ENCODE measurements around the gene NARS2.
A peak's percentile ranks its signal among the peaks of the same experiment; 100 is the strongest.

The NARS2 gene

DNA sequence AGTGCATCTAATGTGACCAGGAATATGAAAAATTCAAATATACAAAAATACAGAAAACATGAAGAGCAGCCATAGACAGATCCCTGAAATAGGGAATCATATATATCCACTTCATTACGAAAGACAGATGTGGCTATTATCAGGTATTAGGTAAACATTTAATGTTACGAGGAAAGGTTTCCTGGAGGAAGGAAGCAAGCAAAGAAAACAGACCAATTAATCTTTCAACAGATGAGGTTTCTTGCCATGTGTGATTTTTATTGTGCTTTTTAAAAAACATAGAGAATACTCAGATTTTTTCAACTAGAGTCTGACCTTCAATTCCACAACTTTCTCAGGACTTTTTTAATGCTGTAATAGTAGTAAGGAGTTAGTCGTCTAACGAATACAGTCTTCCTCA lies 132.7 kb downstream of the NARS2 start:
- no peak overlapping the region for H3K4me3 ChIP-seq (ENCODE audit: low read depth, low read length)
- TF ChIP-seq, protein P1, sequence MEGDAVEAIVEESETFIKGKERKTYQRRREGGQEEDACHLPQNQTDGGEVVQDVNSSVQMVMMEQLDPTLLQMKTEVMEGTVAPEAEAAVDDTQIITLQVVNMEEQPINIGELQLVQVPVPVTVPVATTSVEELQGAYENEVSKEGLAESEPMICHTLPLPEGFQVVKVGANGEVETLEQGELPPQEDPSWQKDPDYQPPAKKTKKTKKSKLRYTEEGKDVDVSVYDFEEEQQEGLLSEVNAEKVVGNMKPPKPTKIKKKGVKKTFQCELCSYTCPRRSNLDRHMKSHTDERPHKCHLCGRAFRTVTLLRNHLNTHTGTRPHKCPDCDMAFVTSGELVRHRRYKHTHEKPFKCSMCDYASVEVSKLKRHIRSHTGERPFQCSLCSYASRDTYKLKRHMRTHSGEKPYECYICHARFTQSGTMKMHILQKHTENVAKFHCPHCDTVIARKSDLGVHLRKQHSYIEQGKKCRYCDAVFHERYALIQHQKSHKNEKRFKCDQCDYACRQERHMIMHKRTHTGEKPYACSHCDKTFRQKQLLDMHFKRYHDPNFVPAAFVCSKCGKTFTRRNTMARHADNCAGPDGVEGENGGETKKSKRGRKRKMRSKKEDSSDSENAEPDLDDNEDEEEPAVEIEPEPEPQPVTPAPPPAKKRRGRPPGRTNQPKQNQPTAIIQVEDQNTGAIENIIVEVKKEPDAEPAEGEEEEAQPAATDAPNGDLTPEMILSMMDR (IDR thresholded peaks at IDR 0.05; ENCODE audit: insufficient read depth, low read length, missing control alignments), result no peak
- ChIA-PET POLR2A (no interaction called here), CTCF (no interaction called here)
- no peak for DNase-seq (ENCODE audit: low read depth, low spot score)

DNA sequence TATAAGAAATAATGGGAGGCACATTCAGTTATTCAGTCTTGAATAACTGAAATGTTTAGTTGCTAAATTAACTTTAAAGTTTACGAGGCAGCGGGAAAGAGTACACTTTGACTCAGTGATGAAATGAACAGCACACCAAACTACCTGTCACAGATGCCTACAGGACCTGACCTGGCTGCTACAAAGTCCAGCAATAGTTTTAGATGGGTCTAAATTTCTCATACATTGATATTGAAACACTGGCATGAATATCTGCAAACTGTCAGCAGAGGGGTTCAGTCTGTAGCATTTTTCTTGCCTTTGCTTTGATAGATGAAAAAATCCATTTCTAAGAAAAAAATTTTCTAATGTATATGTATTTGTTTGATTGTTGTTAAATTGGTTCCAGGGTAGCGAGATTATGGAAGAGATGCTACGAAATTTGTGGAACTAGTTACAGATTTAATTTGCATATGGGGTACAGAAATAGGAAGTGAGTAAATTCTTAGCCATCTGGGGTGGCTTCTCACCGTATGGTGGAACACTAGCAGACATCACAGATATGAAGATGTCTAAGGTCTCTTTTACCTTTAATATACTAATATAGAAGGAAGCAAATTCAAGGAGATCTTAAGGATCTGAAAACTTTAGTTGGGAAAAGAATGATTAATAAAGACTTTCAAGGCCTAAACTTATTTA lies 136.2 kb downstream of the NARS2 start:
- DNase-seq (ENCODE audit: low read depth, low spot score), result no peak
- H3K4me3 ChIP-seq (ENCODE audit: low read depth, low read length), result no peak overlapping the region
- POLR2A ChIA-PET, result no interaction called here
- TF ChIP-seq, protein P1 (IDR thresholded peaks at IDR 0.05; ENCODE audit: insufficient read depth, low read length, missing control alignments), result no peak
- CTCF ChIA-PET, result no interaction called here

DNA sequence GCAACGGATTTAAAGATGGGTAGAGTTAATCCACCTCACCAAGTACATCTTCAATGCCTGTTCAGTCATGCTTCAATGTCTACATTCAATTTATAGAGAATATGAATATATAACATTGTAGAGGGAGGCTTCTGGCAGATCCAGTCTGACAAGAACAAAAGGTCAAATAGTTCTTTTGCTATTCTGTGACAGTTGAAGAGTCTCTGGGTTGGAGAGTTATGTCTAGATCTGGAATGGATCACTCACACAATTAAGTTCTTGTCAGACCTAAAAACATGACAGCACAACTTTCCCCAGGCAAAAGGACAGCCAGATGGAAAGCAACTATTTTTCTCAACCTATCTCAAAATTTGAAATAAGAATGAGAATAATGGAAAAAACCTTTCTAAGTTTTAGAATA lies 141.7 kb downstream of the NARS2 start:
- no peak overlapping the region for H3K4me3 ChIP-seq (ENCODE audit: low read depth, low read length)
- TF ChIP-seq, protein P1 (IDR thresholded peaks at IDR 0.05; ENCODE audit: insufficient read depth, low read length, missing control alignments), result no peak
- no peak for DNase-seq (ENCODE audit: low read depth, low spot score)
- ChIA-PET POLR2A (no interaction called here), CTCF (interaction anchor here (0.7 to 4.5 kb wide), 6 partner anchors 8 to 205 kb away, joined by 3 to 30 read pairs (median 4); no protein-coding TSS in a partner anchor)

DNA sequence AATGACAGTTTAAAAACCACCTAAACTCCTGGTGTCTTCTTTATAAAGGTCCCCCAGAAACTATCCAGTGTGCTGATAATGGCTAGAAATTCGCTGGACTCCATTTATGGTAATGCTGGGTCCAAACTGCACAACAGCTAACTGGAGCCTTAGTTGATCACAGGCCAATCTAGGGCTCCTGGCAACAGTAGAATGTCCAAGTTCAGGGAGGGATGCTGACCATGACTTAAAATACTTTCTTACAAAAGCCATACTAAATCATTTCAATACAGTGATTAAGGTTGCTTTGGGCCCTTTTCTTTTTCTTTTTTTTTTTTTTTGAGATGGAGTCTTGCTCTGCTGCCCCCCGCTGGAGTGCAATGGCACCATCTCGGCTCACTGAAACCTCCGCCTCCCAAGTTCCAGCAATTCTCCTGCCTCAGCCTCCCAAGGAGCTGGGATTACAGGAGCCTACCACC lies 142.6 kb downstream of the NARS2 start:
- POLR2A ChIA-PET, result no interaction called here
- DNase-seq (ENCODE audit: low read depth, low spot score), result no peak
- TF ChIP-seq, protein P1 (IDR thresholded peaks at IDR 0.05; ENCODE audit: insufficient read depth, low read length, missing control alignments), result peak; percentile 27
- no peak overlapping the region for H3K4me3 ChIP-seq (ENCODE audit: low read depth, low read length)
- CTCF ChIA-PET, result interaction anchor here (0.7 to 5.9 kb wide), 9 partner anchors 9 to 284 kb away, joined by 3 to 32 read pairs (median 6); partner anchors contain the start of gene GAB2

DNA sequence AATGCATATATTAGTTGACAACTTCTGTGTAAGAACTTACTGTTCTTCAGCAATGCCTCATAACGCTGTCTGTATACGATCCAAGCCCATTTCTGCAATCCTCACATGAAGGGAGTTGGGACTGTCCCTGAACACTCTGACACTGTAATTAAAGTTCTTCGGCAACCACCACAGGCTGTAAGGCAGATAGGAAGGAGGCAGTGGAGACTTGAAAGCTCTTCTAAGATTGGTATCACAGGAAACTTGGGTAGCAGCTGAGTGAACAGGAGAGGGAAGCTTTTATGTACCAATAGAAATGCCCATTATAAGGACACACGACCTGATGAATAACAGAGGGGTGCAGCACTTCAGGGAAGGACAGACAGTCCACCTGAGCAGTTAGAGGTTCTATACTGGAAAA lies 145.0 kb downstream of the NARS2 start:
- ChIA-PET CTCF (interaction anchor here (4.0 to 5.9 kb wide), 3 partner anchors 8 to 134 kb away, joined by 17 to 32 read pairs (median 30); partner anchors contain the start of gene GAB2), POLR2A (no interaction called here)
- no peak for DNase-seq (ENCODE audit: low read depth, low spot score)
- no peak overlapping the region for H3K4me3 ChIP-seq (ENCODE audit: low read depth, low read length)
- TF ChIP-seq, protein P1 (IDR thresholded peaks at IDR 0.05; ENCODE audit: insufficient read depth, low read length, missing control alignments), result no peak

DNA sequence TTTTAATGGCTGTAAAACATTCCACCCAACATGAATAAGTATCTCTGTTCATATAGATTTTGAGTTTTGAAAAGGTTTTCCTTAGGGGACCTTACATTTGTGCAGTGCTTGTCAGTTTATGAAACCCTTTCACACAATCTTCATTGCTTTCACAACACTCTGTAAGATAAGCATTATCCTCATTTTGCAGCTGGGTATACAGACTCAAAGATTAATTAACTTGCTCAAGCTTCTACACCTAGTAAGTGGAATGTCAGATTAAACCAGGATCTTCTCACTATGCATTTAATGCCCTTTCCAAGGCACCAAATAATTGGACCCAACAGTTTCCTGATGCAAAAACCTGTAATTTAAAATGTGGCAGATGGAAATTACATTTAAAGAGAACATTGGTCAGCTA lies 145.5 kb downstream of the NARS2 start:
- no peak for DNase-seq (ENCODE audit: low read depth, low spot score)
- H3K4me3 ChIP-seq (ENCODE audit: low read depth, low read length), result no peak overlapping the region
- ChIA-PET POLR2A (no interaction called here), CTCF (interaction anchor here (1.3 to 5.9 kb wide), 4 partner anchors 8 to 201 kb away, joined by 3 to 32 read pairs (median 24); partner anchors contain the start of gene GAB2)
- TF ChIP-seq, protein P1 (IDR thresholded peaks at IDR 0.05; ENCODE audit: insufficient read depth, low read length, missing control alignments), result no peak

All from AG04449 (cell line).